ENCODE measurements around the gene POLR3E. TPM values are rescaled to one million over a fixed set of nuclear protein-coding genes. Genes with fewer than 3 reads are reported as not detected.
A peak's percentile ranks its signal among the peaks of the same experiment; 100 is the strongest.

The POLR3E gene
- total RNA-seq, 1 donor from 2014 or later, result 32.5 TPM

GRCh38 chr16:22357635-22357971, 60.4 kb downstream of the POLR3E start:
- H3K27ac Mint-ChIP-seq (ENCODE audit: unreplicated experiment), result peak overlapping the region; percentile 97
- H3K79me2 ChIP-seq (ENCODE audit: insufficient read depth, low read length), result peaks cover 60% of the 10 kb centered on the region
- H3K4me3 ChIP-seq (ENCODE audit: insufficient read depth, low read depth, low read length), result no peak overlapping the region
- TF ChIP-seq CTCF (IDR thresholded peaks at IDR 0.05; ENCODE audit: insufficient read depth, low read depth, low read length) (no peak), EZH2 (IDR thresholded peaks at IDR 0.05; ENCODE audit: insufficient read depth, low read length) (no peak)
- H3K9ac ChIP-seq (ENCODE audit: low read length), result peak overlapping the region; percentile 17
- FAIRE-seq (no peak), DNase-seq (ENCODE audit: low read depth) (no peak)
- no peaks in the 10 kb centered on the region for H3K27me3 ChIP-seq (ENCODE audit: insufficient read depth, low read length)
- peaks cover 29% of the 10 kb centered on the region for H3K4me1 ChIP-seq (ENCODE audit: insufficient read depth, low read length)
- H3K27me3 Mint-ChIP-seq (ENCODE audit: low read depth, unreplicated experiment), result no peaks in the 10 kb centered on the region
- H3K9me3 ChIP-seq (ENCODE audit: insufficient read depth, low read depth, low read length), result no peaks in the 10 kb centered on the region
- no peak overlapping the region for H3K4me3 Mint-ChIP-seq (ENCODE audit: unreplicated experiment)
- no peak overlapping the region for H2AFZ ChIP-seq (ENCODE audit: low read depth, low read length)
- H3K4me1 Mint-ChIP-seq (ENCODE audit: low read depth, unreplicated experiment), result peaks cover 46% of the 10 kb centered on the region
- H3K36me3 ChIP-seq (ENCODE audit: insufficient read depth, low read length), result peaks cover 22% of the 10 kb centered on the region
- H3K4me2 ChIP-seq (ENCODE audit: low read length), result peak overlapping the region; percentile 5
- H3K36me3 Mint-ChIP-seq (ENCODE audit: low read depth, unreplicated experiment), result peaks cover 17% of the 10 kb centered on the region
- H3K27ac ChIP-seq (ENCODE audit: low read depth, low read length), result peak overlapping the region; percentile 57
- H4K20me1 ChIP-seq (ENCODE audit: insufficient read depth, low read length), result peaks cover 64% of the 10 kb centered on the region
- no peaks in the 10 kb centered on the region for H3K9me3 Mint-ChIP-seq (ENCODE audit: unreplicated experiment)

- Histone ChIP-seq H3K4me3 (ENCODE audit: insufficient read depth, low read depth, low read length) (no peak overlapping the region), H3K79me2 (ENCODE audit: insufficient read depth, low read length) (peaks cover 62% of the 10 kb centered on the region), H3K4me2 (ENCODE audit: low read length) (peak overlapping the region; percentile 51), H3K9ac (ENCODE audit: low read length) (peak overlapping the region; percentile 17), H3K36me3 (ENCODE audit: insufficient read depth, low read length) (peaks cover 24% of the 10 kb centered on the region), H2AFZ (ENCODE audit: low read depth, low read length) (no peak overlapping the region), H3K27me3 (ENCODE audit: insufficient read depth, low read length) (no peaks in the 10 kb centered on the region), H3K4me1 (ENCODE audit: insufficient read depth, low read length) (peaks cover 25% of the 10 kb centered on the region), H3K27ac (ENCODE audit: low read depth, low read length) (peak overlapping the region; percentile 57), H3K9me3 (ENCODE audit: insufficient read depth, low read depth, low read length) (no peaks in the 10 kb centered on the region), H4K20me1 (ENCODE audit: insufficient read depth, low read length) (peaks cover 64% of the 10 kb centered on the region)
- H3K36me3 Mint-ChIP-seq (ENCODE audit: low read depth, unreplicated experiment), result peaks cover 20% of the 10 kb centered on the region
- TF ChIP-seq EZH2 (IDR thresholded peaks at IDR 0.05; ENCODE audit: insufficient read depth, low read length) (no peak), CTCF (IDR thresholded peaks at IDR 0.05; ENCODE audit: insufficient read depth, low read depth, low read length) (no peak)
- DNase-seq (ENCODE audit: low read depth) (no peak), FAIRE-seq (no peak)
- H3K4me3 Mint-ChIP-seq (ENCODE audit: unreplicated experiment), result peak overlapping the region; percentile 30
- peak overlapping the region; percentile 97 for H3K27ac Mint-ChIP-seq (ENCODE audit: unreplicated experiment)
- H3K4me1 Mint-ChIP-seq (ENCODE audit: low read depth, unreplicated experiment), result peaks cover 43% of the 10 kb centered on the region
- H3K9me3 Mint-ChIP-seq (ENCODE audit: unreplicated experiment), result no peaks in the 10 kb centered on the region
- H3K27me3 Mint-ChIP-seq (ENCODE audit: low read depth, unreplicated experiment), result no peaks in the 10 kb centered on the region
Observed at GRCh38 chr16:22358000-22358399, 60.8 kb downstream of the POLR3E start.

- TF ChIP-seq CTCF (IDR thresholded peaks at IDR 0.05; ENCODE audit: insufficient read depth, low read depth, low read length) (no peak), EZH2 (IDR thresholded peaks at IDR 0.05; ENCODE audit: insufficient read depth, low read length) (no peak)
- Histone ChIP-seq H3K27me3 (ENCODE audit: insufficient read depth, low read length) (no peaks in the 10 kb centered on the region), H3K4me2 (ENCODE audit: low read length) (no peak overlapping the region), H3K4me1 (ENCODE audit: insufficient read depth, low read length) (peaks cover 13% of the 10 kb centered on the region), H3K4me3 (ENCODE audit: insufficient read depth, low read depth, low read length) (no peak overlapping the region), H3K9me3 (ENCODE audit: insufficient read depth, low read depth, low read length) (no peaks in the 10 kb centered on the region), H3K79me2 (ENCODE audit: insufficient read depth, low read length) (peaks cover 76% of the 10 kb centered on the region), H2AFZ (ENCODE audit: low read depth, low read length) (no peak overlapping the region), H3K9ac (ENCODE audit: low read length) (no peak overlapping the region), H3K36me3 (ENCODE audit: insufficient read depth, low read length) (peaks cover 36% of the 10 kb centered on the region), H3K27ac (ENCODE audit: low read depth, low read length) (no peak overlapping the region), H4K20me1 (ENCODE audit: insufficient read depth, low read length) (peaks cover 66% of the 10 kb centered on the region)
- FAIRE-seq, result no peak
- Mint-ChIP-seq H3K9me3 (ENCODE audit: unreplicated experiment) (no peaks in the 10 kb centered on the region), H3K4me3 (ENCODE audit: unreplicated experiment) (no peak overlapping the region), H3K36me3 (ENCODE audit: low read depth, unreplicated experiment) (peaks cover 28% of the 10 kb centered on the region), H3K4me1 (ENCODE audit: low read depth, unreplicated experiment) (peaks cover 30% of the 10 kb centered on the region), H3K27ac (ENCODE audit: unreplicated experiment) (peak overlapping the region; percentile 19), H3K27me3 (ENCODE audit: low read depth, unreplicated experiment) (no peaks in the 10 kb centered on the region)
- DNase-seq (ENCODE audit: low read depth), result no peak
Observed at GRCh38 chr16:22359679-22360078, 62.5 kb downstream of the POLR3E start.

All from astrocyte (in vitro differentiated cells and primary cell).